ENCODE results near the gene BMP2.

The BMP2 gene

GRCh38 chr20:6764619-6765018, 2.9 kb upstream of the BMP2 start:
- TF ChIP-seq CREB1 (IDR thresholded peaks at IDR 0.05; ENCODE audit: low read depth): no peak
- no peak for TF ChIP-seq TCF12 (IDR thresholded peaks at IDR 0.05; ENCODE audit: low read depth)

GRCh38 chr20:6765469-6766058, 1.9 kb upstream of the BMP2 start:
- no peak for TF ChIP-seq NFIC (IDR thresholded peaks at IDR 0.05)
- peak; percentile 38 for TF ChIP-seq RAD21 (IDR thresholded peaks at IDR 0.05; ENCODE audit: low read depth)

- TF ChIP-seq ZBTB7A (IDR thresholded peaks at IDR 0.05; ENCODE audit: low read depth) (no peak), EGR1 (IDR thresholded peaks at IDR 0.05) (no peak), TCF12 (IDR thresholded peaks at IDR 0.05; ENCODE audit: low read depth) (no peak), FOXM1 (IDR thresholded peaks at IDR 0.05; ENCODE audit: borderline replicate concordance, low read depth) (no peak), MAX (IDR thresholded peaks at IDR 0.05) (no peak), NFIC (IDR thresholded peaks at IDR 0.05) (no peak), USF1 (IDR thresholded peaks at IDR 0.05) (no peak), YY1 (IDR thresholded peaks at IDR 0.05; ENCODE audit: low read depth) (no peak), CEBPB (IDR thresholded peaks at IDR 0.05) (no peak), CREB1 (IDR thresholded peaks at IDR 0.05; ENCODE audit: low read depth) (no peak), REST (IDR thresholded peaks at IDR 0.05; ENCODE audit: low read depth) (no peak)
Measured at GRCh38 chr20:6766433-6766832, 1.1 kb upstream of the BMP2 start.

- TF ChIP-seq FOXM1 (IDR thresholded peaks at IDR 0.05; ENCODE audit: borderline replicate concordance, low read depth): no peak
- TF ChIP-seq TEAD4 (IDR thresholded peaks at IDR 0.05): no peak
- TF ChIP-seq REST (IDR thresholded peaks at IDR 0.05; ENCODE audit: low read depth): no peak
- no peak for TF ChIP-seq ZBTB7A (IDR thresholded peaks at IDR 0.05; ENCODE audit: low read depth)
- no peak for TF ChIP-seq NFIC (IDR thresholded peaks at IDR 0.05)
- TF ChIP-seq YY1 (IDR thresholded peaks at IDR 0.05; ENCODE audit: low read depth): no peak
- TF ChIP-seq EP300 (IDR thresholded peaks at IDR 0.05; ENCODE audit: borderline replicate concordance): no peak
Measured at GRCh38 chr20:6767126-6767535, 355 bp upstream of the BMP2 start.

GRCh38 chr20:6768228-6769140, 998 bp downstream of the BMP2 start:
- TF ChIP-seq TCF12 (IDR thresholded peaks at IDR 0.05; ENCODE audit: low read depth) (no peak), TAF1 (IDR thresholded peaks at IDR 0.05; ENCODE audit: low read depth) (no peak), USF1 (IDR thresholded peaks at IDR 0.05) (no peak), CREB1 (IDR thresholded peaks at IDR 0.05; ENCODE audit: low read depth) (no peak), FOXM1 (IDR thresholded peaks at IDR 0.05; ENCODE audit: borderline replicate concordance, low read depth) (no peak), YY1 (IDR thresholded peaks at IDR 0.05; ENCODE audit: low read depth) (no peak), ZBTB7A (IDR thresholded peaks at IDR 0.05; ENCODE audit: low read depth) (no peak)

- TF ChIP-seq USF1 (IDR thresholded peaks at IDR 0.05): no peak
- no peak for TF ChIP-seq TAF1 (IDR thresholded peaks at IDR 0.05; ENCODE audit: low read depth)
- TF ChIP-seq NFIC (IDR thresholded peaks at IDR 0.05): no peak
Measured at GRCh38 chr20:6769903-6770785, 2.7 kb downstream of the BMP2 start.
